Right ventricle myocardium inferior (tissue), 1 donor: Measurements from ENCODE around the gene CDH23. TPM values are rescaled to one million over a fixed set of nuclear protein-coding genes. Genes with fewer than 3 reads are reported as not detected.
"Not testable (repeated sequence)": the region's sequence is repeated elsewhere in the genome, so short reads cannot be mapped to it uniquely, and the experiment has no call there.

Experiments used
- ATAC-seq: fragments of 200-7000 bp; cut with Tn5 transposase; one replicate; pipeline ENCODE4 v1.9.1; 2020; ENCODE audit warnings: mild to moderate bottlenecking, moderate library complexity
- DNase-seq: peaks from one replicate; pipeline ENCODE4 v3.0.0; 2021; ENCODE audit errors: missing footprints
- intact Hi-C: fragments of 100-400 bp; cut with DNase I; formaldehyde crosslinking; loops from one replicate; pipeline ENCODE4 v1.11.0; 2022
- long read RNA-seq: library from polyadenylated mRNA; unstranded; transcript quantifications from one replicate; pipeline ENCODE4 v2.0.0, GENCODE V29; 2021
- total RNA-seq: library from RNA; stranded (reverse); fragmentation: NEBNext Ultra II Directional; extraction: Animal tissue kit (Norgen Biotek cat#: 25700); gene quantifications from one replicate; pipeline ENCODE4 v1.2.1, GENCODE V29; 2021
- donor health status: DM: no; HTN: yes; CAD: no; lungs with severe emphysema.

Gene CDH23
- total RNA-seq, result 4.8 TPM
- long read RNA-seq, partial matches to known transcripts, result 0 of 3 reads
- long read RNA-seq, other reads (novel, unspliced or antisense), result 3 of 3 reads

DNA sequence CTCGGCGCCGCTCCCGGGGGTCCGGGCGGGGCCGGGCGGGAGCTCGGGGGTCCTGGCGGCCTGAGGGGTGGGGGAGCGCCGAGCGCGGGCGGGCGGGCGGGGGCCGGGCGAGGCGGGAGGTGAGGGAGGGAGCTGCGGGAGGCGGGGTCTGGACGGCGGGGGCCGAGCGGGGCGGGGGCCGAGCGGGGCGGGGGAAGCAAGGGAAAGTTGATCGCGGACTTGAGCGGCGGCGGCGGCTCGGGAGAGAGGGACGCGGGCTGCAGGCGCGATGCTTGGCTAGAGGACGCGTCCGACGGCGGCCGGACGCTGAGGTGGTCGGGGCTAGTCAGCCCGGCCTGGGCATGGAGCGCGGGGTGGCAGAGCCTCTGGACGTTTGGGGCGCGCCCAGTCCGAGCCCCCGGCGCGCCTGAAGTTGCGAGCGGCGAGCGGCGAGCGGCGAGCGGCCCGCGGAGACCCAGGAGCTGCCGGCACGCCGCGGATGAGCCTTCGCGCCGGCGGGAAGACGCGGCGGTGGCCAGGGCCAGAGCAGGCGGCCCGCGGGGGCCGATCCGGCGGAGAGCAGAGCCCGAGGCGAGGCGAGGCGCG is at the start of gene CDH23:
Gene CDH23, plus strand, starts transcription at position 210 of the 585 bp plus-strand sequence. CDS start 42,912 bp downstream, outside the sequence.
- peak; percentile 49 for ATAC-seq
- intact Hi-C loops, result loop anchor here (1.0 kb wide), 2 partner anchors 88 to 173 kb away; no protein-coding TSS in a partner anchor
- no peak for DNase-seq

DNA sequence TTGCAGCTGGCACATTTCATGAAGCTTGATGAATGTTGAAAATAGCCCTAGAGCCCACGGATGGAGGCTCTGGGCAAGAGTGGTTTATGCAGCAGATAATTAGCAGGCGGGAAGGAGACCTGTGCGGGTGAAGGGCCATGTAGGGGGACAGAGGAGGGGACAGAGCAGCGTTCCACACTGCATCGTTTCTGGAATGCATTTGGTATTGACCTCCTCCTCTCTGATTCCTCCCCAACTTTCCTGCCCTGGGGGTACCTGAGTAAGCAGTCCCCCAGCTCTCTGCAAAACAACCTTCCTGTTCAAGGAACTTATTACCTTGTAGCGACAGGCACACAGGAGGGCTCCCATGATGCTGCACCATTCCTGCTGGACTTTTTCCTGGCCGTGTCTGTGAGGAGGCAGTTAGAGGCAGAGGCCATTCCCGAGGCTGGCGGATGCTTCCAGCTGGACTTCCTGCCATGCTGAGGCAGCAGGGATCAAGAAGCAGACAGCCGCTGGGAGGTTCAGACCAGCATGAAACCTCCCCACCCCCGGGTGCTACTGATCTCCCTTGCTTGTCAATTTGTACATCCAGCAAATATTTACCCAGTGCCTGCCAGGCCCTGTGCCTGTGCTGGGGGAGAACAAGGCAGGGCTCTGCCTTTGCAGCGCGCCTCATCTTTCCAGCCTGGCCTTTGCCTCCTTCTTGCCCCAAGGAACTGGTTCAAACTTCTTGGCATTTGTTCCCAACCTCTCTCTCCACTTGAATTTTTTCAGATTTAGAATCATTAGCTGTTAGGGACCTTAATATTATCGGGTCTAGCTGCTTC is 48.9 kb upstream of the CDH23 start:
- no peak for DNase-seq
- intact Hi-C loops, result no loop called here
- no peak for ATAC-seq

DNA sequence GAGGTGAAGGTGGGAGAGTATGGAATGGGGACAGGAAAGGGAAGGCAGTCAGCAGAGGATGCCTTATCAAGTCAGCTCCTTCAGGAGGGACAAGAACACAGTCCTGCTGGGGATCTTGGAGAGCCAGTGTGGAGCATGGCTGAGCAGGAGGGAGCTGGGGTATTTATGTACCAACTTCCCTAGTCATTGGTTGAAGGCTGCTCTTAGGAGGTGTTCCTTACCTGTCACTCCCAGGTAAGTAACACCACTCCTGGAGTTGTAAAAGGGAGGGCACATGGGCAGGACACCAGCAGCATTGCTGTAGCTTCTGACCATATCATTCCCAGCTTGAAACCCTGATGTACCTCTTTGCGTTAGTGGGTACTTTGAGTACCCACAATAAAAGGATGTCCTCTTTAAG is 47.9 kb upstream of the CDH23 start:
- ATAC-seq (no peak), DNase-seq (no peak)
- intact Hi-C loops, result no loop called here

DNA sequence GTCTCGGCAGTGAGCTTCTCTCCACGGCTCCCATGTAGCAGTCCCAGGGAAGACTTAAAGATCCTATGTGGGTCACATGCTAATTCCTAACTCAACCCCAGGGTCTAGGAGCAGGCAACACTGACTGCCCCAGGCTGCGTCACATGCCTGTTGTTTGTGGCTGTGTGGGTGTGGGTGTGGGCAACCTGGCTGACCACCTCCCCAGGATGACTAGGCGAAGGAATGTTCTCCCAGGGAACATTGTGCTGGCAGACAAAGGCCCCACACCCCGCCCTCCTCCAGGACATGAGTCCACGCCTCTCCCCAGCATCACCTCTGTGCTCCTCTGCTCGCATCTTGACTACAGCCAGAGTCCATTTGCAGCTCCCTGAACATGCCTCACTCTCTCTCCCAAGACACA is 47.3 kb upstream of the CDH23 start:
- DNase-seq, result no peak
- no peak for ATAC-seq
- intact Hi-C loops, result no loop called here

DNA sequence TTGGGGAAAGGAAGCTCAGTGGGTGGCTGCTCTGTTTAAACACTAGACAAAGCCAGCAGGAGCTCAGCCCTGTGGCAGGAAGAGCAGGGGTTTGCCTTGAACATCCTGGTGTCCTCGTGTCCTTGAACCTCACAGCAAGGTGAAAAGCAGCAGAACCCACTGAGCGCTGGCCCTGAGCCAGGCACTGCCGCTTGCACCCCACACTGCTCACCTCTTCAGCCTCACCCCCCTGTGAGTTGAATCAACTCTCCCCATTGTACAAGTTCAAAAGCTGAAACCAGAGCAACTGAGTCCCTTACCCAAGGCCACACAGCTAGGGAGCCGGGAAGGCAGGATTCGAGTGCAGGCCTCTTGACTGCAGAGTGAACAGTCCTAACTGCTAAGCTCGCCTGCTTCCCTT is 45.6 kb upstream of the CDH23 start:
- ATAC-seq (no peak), DNase-seq (no peak)
- intact Hi-C loops, result no loop called here

DNA sequence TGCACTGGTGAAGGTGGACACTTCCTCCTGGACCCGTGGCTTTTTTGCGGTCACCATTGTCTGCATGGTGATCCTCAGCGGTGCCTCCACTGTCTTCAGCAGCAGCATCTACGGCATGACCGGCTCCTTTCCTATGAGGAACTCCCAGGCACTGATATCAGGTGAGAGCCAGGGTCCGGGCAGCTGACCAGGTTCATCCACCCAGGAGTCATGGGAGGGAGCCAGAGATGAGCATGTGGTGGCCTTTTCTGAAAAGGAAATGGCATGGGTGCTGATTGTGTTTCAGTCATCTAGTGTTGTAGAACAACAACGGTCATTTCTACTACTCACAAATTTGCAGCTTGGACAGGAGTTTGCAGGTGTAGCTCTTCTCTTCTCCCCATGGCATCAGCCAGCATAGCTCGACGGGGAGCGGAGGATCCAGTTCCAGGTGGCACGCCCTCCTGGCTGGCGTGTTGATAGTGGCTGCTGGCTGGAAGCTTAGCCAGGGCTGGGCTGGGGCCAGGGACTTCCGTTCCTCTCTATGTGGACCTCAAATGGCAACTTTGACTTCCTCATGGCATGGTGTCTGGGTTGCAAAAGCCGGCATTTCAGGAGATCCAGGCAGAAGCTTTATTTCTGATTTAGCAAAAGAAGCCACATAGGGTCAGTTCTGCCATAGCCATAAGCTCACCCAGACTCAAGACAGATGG is 44.9 kb upstream of the CDH23 start:
- peak; percentile 79 for DNase-seq
- peak; percentile 66 for ATAC-seq
- intact Hi-C loops, result no loop called here

DNA sequence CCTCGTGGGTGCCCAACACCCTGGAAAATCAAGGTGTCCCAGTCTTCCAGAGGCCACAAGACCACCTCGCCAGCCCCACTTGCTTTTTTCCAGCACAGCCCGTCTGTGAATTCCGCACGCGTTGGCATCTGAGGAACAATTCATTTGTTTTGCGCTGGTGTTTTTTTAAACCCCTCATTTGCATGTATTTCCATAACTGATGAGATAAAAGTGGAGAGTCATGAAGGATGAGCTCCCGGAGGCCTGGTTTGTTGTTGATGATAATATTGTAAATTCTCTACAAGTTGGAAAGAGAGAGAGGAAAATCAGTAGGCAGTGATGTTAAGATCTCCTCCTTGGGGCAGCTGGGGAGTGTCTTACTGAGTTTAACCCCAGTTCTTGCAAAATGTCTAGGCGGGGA is 43.1 kb upstream of the CDH23 start:
- ATAC-seq, result no peak
- intact Hi-C loops, result no loop called here
- no peak for DNase-seq

DNA sequence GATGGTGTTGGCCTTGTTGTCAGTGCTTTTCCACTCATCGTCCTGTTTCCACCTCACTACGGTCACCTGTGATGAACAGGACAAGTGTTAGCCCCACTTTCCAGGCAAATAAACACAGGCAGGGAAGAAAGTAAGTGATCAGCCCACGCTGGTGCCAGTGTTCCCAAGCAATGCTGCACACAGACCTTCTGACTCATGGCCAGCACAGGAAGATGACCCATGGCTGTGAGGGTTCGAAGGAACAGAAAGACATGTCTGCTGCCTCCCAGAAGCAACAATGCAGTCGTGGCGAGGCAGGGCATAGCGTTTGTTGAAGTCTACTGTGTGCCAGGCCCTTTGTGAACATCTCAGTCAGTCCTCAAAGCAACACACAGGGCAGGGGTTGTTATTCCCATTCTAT is 41.9 kb upstream of the CDH23 start:
- DNase-seq (no peak), ATAC-seq (no peak)
- intact Hi-C loops, result no loop called here

DNA sequence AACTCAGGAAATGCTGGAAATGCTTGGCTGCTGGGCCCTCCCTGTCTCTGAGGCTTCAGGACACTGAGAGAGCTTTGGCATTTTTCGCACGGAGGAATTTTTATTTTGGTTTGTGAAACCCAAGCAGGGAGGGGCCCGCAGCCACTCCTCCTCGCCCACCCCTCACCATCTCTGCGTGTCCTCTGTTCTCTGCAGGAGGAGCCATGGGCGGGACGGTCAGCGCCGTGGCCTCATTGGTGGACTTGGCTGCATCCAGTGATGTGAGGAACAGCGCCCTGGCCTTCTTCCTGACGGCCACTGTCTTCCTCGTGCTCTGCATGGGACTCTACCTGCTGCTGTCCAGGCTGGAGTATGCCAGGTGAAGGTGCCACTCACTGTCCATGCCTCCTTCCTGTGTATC is 40.8 kb upstream of the CDH23 start:
- no peak for DNase-seq
- intact Hi-C loops, result no loop called here

DNA sequence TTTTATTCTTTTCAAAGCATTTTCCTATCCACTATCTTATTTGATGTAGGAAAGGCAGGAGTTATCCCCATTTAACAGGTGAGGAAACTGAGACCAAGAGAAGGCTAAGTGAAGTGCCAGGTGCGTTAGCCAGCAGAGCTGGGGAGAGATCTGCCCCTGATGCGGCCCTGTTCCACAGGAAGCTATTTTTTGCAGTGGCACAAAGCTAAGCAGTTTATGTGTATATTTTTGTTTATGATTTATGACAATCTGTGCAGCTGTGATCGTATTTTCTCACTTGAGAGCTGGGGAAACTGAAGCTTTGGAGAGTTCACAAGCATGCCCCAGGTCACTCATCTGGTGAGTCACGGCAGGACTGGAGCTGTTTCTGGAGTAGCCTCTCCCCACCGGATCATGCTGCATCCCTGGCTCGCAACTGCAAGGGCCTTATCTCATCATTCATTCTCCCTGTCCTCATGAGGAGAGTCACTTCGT is 38.9 kb upstream of the CDH23 start:
- ATAC-seq (no peak), DNase-seq (no peak)
- intact Hi-C loops, result no loop called here

More for the DNA sequence above, 40.8 kb upstream of the CDH23 start:
- ATAC-seq, result no peak

DNA sequence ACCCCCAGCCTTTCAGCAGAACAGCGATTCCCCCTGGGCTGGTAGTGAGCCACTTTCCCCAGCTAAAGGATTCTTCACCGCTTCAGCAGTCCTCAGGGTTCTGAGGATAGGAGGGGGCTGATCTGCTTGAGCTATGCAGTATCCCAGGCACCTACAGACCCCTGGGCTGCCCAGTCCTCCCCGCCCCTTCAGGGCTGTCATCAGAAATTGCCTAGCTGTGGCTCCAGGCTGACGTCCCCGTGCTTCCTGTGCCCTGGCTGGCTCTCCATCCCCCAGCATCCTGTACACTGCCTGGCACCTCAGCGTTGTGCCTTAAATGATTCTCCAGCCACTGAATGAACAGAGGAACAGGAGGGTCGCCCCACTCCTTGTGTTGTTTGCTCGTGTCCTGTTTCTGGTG is 38.4 kb upstream of the CDH23 start:
- ATAC-seq, result no peak
- DNase-seq, result peak; percentile 35
- intact Hi-C loops, result no loop called here

DNA sequence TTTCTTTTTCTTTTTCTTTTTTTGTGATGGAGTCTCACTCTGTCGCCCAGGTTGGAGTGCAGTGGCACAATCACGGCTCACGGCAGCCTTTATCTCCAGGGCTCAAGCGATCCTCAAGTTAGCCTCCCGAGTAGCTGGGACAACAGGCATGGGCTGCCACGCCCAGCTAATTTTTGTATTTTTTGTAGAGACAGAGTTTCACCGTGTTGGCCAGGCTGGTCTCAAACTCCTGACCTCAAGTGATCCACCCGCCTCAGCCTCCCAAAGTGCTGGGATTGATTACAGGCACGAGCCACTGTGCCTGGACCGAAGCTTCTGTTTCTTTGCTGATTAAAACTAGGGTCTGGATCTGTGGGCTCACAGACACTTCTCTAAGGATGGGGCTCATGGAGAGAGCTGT is 37.8 kb upstream of the CDH23 start:
- DNase-seq, ATAC-seq, intact Hi-C loops: not testable (repeated sequence)

DNA sequence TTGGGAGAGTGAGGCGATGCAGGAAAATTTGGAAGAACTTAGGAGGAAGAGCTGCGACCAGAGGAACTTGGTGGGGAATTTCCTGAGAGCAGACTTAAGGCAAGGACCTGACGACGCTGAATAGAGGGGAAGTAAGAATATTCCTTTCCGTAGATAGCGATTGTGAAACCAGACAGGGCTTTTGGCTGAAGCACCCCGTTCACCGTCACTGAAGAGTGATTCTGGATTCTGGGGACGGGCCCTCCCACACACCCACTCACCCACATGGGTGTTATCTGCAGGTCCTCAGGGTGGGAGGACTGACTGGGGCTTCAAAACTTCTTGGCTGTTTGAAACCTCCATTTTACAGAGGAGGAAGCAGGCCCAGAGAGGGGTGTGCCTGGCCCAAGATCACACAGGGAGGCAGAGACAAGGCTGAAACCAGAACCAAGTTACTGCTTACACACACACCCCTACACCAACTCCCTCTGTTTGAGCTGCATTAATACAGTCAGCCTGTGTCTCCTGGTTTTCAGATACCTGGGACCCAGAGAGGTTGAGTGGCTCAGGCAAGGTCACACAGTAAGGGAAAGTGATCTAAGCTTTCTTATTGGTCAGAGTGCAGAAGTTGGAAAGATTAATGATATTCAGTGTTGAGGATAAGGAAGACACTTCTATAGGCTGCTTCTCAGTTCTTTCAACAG is 37.2 kb upstream of the CDH23 start:
- ATAC-seq (peak; percentile 64), DNase-seq (no peak)
- intact Hi-C loops, result no loop called here

DNA sequence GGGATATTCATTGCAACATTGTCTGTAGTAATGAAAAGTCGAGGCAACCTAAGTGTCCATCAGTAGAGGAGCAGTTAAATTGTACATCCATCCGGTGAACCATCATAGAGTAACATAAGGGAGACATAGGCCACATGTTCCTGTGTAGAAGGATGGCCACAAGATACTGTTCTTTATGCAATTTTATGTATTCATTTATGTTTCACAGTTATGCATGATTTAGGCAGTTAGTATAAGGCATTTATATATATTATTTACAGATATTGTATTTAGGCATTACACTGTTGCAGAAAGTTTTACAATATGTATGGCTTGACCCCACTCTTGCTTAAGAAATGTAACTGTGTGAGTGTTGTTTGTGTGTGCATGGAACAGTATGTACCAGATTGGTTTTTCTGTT is 36.0 kb upstream of the CDH23 start:
- DNase-seq (no peak), ATAC-seq (no peak)
- intact Hi-C loops, result no loop called here

DNA sequence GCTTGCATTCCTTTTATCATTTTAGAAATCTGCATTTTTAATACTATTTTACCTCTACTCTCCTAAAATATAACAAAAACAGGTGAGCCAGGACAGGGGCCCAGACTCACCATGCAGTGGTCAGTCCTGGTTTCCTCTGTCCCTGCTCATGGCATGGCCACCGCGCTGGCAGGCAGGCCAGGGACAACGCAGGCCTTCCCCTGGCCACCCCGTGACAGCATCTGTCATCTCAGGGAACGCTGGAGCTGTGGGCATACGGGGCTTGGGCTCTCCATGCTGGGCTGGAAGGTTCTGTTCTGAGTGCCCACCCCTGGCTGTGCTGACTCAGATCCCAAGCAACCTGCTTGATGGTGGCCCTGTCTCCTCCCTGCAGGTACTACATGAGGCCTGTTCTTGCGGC is 35.1 kb upstream of the CDH23 start:
- DNase-seq (no peak), ATAC-seq (no peak)
- intact Hi-C loops, result no loop called here

DNA sequence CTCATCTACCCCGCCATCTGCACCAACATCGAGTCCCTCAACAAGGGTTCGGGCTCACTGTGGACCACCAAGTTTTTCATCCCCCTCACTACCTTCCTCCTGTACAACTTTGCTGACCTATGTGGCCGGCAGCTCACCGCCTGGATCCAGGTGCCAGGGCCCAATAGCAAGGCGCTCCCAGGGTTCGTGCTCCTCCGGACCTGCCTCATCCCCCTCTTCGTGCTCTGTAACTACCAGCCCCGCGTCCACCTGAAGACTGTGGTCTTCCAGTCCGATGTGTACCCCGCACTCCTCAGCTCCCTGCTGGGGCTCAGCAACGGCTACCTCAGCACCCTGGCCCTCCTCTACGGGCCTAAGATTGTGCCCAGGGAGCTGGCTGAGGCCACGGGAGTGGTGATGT is 34.6 kb upstream of the CDH23 start:
- intact Hi-C loops, result no loop called here
- DNase-seq, result peak; percentile 43
- ATAC-seq, result no peak

DNA sequence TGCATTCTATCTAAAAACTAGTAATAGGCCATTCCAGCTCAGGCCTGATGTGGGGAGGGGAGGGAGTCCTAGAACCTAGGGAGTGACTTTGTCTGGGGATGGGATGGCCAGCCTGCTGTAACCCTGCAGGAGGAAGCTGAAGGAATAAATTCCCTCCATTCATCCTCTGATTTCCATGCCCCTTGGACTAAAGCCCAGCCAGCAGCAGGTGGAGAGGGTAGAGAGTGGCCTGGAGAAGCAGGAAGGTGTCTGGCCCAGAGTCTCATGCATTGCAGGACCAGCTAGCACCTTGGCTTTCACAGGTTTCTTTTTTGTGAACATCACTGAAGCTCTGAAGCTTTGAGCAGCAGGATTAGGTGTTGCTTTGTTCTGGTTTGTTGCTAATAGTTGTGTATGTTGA is 32.8 kb upstream of the CDH23 start:
- intact Hi-C loops, result no loop called here
- no peak for ATAC-seq
- DNase-seq, result no peak

DNA sequence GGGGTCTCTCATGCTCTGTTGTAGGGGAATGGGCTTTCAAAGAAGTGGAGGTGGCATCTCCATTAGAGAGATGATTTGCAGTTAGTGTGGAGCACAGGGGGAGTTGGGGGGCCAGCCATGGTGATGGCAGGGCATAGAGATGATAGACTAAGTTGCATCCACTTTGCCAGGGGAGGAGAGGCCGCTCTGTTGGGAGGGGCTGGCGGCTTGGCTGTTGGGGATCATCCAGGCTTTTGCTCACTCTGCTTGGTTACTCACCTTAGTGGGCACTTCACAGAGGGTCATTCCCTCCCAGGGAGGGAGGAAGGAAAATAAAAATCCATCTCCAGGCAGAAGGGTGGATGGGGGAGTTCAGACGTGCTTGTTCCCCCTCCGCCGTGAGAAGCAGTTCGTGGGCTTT is 31.4 kb upstream of the CDH23 start:
- DNase-seq (no peak), ATAC-seq (no peak)
- intact Hi-C loops, result no loop called here

DNA sequence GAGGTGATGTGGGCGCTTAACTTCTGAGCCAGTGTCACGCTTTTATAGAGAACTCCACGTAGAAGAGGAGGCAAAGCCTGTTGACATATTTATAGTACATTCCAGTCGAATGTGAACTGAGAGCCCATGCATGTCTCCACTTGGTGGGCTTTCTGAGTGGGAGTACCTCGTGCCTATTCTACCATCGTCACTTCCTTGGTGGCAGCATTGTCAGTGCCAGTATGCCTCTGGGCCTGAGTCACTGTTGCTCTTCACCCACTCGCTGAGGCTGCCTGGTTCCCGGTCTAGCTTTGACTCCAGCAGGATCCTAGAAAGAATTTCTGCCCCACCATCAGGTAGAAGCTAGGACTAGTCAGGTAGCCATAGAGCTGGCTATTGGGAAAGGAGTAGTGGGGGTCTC is 30.0 kb upstream of the CDH23 start:
- intact Hi-C loops, result no loop called here
- ATAC-seq, result no peak
- no peak for DNase-seq
